HG03135 (cell line): ENCODE results near the gene CNGB1.
"Not testable (repeated sequence)": the region's sequence is repeated elsewhere in the genome, so short reads cannot be mapped to it uniquely, and the experiment has no call there.

Experiments
- ATAC-seq: cut with Tn5 transposase; IDR thresholded peaks from one replicate; pipeline ENCODE4 v1.9.1; 2021; ENCODE audit warnings: mild to moderate bottlenecking, moderate library complexity; ENCODE audit not compliant: unreplicated experiment

The CNGB1 gene

DNA sequence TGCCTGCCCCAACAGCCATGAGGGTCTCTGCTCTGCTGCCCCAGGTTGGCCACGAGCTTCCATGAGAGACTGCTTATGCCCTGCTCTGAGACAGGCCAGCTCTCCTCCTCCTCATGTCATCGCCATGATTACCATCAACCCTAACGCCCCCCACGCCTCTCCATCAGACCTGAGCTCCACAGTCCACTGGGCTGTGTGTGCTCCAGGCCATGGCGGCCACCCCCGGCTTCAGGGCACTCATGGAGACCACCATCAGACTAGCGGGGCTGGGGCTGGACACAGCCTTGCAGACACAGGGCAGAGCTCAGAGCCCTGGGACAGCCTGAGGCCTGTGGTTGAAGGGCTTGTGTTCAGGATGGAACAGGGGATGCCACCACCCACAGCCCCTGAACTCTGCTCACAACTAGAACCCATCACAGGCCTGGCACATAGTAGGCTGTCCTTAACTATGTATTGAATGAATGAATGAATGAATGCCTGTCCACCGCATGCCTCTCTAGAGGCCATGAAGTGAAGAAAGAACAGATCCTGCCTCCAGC is 14.6 kb downstream of the CNGB1 start:
- no peak for ATAC-seq

- ATAC-seq: no peak
Measured at GRCh38 chr16:57955572-57956188, 15.2 kb downstream of the CNGB1 start.

GRCh38 chr16:57953857-57954256 is 17.1 kb downstream of the CNGB1 start:
- ATAC-seq: no peak

- ATAC-seq: no peak
Measured at GRCh38 chr16:57952909-57953308, 18.0 kb downstream of the CNGB1 start.

GRCh38 chr16:57951204-57951960 is 19.5 kb downstream of the CNGB1 start:
- no peak for ATAC-seq

GRCh38 chr16:57950382-57950781 is 20.5 kb downstream of the CNGB1 start:
- ATAC-seq: no peak

DNA sequence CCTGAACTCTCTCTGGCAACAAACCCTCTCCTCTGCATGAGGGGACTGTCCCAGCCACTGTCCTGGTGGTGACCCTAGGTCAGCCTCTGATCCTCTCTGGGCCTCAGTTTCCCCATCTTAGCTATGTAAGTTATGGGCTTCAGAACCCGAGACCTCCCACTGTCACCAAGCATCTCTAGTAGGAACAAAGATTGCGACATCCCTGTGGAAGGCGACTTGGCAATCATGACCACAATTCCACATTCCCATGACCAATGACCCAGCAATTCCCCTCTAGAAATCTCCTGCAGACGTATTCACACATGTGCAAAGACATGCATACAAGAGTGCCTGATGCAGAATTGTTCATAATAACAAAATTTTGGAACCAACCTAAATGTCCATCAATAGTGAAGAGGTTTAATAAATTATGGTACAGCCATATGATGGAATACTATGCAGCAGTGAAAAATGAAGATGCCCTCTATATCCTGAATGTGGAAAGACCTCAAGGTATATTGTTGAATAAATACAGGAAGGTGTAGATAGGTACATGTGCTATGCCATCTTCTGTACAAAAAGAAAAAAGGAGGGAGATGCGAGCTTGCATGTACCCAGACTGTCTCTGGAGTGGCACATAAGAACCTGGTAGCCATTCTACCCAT is 21.2 kb downstream of the CNGB1 start:
- no peak for ATAC-seq

- no peak for ATAC-seq
Measured at GRCh38 chr16:57949013-57949412, 21.9 kb downstream of the CNGB1 start.

DNA sequence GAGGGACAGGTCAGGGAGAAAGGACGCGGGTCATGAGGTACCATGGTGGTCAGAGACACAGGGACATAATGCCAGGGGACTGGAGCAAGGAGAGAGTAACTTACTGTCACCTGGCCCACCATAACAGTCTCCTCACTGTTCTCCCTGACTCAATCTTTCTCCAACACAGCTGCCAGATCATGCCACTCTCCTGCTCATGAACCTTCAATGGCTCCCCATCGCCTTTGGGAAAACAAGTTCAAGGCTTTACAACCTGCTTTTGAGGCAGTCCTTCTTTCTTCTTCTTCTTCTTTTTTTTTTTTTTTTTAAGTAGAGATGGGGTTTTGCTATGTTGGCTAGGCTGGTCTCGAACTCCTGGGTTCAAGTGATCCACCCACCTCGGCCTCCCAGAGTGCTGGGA is 22.9 kb downstream of the CNGB1 start:
- no peak for ATAC-seq

DNA sequence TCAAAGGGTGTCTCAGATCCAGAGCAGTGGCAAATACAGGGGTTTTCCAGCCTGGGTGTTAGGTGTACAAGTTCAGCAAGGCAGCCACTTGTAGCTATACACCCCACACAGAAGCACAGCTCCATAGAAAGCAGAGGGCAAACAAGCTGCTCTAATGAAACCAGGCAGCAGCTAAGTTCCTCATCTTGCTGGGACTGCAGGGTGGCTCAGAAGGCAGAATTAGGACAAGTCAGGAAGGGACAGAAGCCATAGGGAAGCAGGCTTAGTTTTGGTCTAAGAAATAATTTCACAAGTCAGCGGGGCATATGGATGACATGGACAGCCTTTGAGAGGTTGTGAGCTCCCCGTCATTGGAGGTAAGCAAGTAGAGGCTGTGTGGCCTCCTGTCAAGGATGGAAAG is 23.7 kb downstream of the CNGB1 start:
- ATAC-seq: no peak

- ATAC-seq: no peak
Measured at GRCh38 chr16:57946181-57946801, 24.6 kb downstream of the CNGB1 start.

DNA sequence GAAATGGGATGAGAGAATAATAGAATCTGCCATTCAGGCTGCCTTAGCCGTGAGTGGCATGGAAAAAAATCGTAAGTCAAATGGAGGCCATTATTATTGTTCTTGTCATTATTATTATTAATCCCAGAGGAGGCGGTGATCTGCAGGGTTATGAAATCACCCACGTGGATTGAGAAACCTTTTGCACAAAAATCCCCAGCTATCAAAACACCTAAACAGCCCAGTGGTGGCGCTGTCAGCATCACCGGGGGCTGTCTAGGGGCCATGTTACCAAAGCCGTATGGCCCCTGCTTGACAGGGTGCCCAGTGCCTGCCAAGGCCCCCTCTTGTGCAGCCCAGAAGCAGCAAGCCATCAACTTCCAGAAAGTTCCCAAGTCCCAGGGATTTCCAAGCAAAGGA is 25.2 kb downstream of the CNGB1 start:
- ATAC-seq: no peak

GRCh38 chr16:57944970-57945739 is 25.8 kb downstream of the CNGB1 start:
- no peak for ATAC-seq

DNA sequence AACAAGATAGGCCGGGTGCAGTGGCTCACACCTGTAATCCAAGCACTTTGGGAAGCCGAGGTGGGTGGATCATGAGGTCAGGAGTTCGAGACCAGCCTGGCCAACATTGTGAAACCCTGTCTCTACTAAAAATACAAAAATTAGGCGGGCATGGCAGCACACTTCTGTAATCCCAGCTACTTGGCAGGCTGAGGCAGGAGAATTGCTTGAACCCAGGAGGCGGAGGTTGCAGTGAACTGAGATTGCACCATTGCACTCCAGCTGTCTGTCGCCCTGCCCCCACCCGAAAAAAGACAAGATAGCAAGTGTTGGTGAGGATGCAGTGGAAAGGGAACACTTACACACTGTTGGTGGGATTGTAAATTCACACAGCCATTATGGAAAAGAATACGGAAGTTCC is 27.5 kb downstream of the CNGB1 start:
- ATAC-seq: not testable (repeated sequence)

- ATAC-seq: not testable (repeated sequence)
Measured at GRCh38 chr16:57941901-57942300, 29.0 kb downstream of the CNGB1 start.

DNA sequence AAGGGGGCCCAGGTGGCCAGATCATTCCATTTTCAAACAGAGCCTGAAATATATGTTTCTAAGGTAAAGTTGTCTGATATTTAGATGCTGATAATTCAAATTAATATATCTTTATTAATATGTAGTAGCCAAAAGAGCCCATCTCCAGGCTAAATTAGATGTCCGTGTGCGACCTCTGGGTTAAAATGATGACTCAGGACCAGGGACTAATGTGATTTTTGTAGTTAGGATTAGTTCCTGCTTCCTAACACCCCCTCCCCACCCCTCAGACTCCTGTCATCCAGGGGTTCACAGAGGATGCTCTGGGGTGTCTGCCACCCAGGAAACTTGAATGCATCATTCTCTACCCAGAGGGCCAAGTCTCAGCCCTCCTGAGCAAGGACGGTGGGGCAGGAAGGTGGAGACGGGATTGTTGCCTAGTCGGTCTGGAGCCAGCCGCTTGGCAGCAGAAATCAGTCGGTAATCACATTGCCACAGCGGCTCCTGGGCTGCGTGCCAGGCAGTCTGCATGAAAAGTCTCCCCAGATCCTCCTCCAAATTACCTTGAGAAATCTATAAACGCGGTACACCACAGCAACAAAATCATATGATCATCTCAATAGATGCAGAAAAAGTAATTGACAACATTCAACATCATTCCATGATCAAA is 29.8 kb downstream of the CNGB1 start:
- no peak for ATAC-seq

DNA sequence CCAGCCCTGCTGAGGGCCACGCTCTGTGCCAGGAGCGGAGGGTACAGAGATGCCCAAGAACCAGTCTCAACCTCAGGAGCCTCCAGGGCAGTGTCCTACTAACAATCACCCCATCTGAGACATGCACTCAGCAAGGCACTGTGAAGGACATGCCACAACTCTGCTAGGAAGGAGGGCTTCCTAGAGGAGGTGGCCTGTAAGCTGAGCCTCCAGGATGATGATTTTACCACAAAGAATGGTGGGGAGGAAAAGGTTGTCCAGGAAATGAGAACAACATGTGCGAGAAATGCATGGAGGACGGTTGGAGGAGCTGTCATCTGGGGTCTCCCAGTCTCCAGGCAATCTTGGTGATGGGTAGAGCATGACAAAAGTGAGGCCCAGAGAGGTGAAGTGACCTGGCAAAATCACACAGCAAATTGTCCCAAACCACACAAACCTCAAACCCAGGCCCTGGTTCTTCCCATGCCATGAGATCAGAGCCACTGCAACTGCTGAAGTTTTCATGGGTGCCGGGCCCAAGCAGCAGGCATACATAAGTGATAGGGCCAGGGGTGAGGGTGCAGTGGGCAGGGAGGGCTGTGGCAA is 30.5 kb downstream of the CNGB1 start:
- no peak for ATAC-seq

DNA sequence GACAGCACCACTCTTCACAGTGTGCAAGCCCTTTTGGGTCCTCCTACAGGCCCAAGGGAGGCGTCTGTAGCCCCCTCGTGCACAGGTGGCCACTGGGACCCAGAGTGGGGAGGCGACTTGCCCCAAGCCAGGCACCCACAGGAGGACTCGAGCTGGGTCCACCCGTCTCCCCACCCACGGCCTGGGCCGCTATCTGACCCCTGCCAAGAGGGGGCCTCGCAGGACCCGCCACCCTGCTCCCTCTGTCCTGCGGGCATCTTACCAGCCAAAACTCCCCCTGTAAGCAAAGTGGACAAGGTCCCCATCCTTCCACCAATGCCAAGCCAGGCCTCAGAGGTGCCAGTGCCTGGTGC is 31.1 kb downstream of the CNGB1 start:
- ATAC-seq: no peak

DNA sequence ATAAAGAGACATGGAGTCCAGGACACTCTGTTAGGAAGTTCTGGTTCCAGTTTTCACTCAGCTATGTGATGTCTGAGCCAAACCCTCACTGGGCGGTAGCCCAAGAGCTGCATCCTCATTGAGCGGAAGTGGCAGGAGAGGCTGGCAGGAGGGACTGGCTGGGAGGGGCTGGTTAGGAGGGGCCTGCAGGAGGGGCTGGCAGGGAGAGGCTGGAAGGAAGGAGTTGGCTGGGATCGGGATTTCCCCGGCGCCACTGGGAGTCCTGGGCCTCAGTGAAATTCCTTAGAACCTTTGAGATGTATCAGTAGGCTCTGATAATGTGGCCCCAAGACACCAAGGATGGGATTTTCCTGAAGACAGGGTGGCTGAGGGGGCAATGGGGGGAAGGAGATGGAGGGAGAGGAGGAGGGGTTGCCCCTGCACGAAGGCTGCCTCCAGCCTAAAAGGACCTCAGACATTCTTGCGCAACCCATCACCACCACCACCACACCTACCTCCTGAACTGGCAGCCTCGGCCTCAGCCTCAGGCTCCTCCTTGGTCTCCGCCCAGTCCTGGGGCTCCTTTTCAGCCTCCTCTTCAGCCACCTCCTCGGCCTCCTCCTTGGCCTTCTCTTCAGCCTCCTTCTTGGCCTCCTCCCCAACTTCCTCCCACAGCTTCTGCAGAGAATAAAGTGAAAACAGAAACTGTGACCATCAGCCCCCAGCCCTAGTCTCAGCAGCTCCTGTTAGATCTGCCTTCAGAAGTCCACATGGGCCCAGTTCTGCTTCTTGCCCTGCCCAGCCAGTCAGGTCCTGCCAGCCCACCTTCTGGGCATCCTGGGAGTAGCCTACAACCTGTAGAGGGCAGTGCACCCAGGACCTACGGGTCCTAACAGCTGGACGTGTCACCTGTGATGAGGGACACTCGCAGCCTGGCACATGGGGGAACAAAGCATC is 31.7 kb downstream of the CNGB1 start:
- ATAC-seq: no peak
